GM19023 (cell line): Measurements from ENCODE around the gene SRCAP.
A peak's percentile ranks its signal among the peaks of the same experiment; 100 is the strongest.

Experiments used
- ATAC-seq: cut with Tn5 transposase; IDR thresholded peaks from one replicate; pipeline ENCODE4 v1.9.1; 2021; ENCODE audit warnings: mild to moderate bottlenecking, moderate library complexity; ENCODE audit not compliant: unreplicated experiment

SRCAP gene

DNA sequence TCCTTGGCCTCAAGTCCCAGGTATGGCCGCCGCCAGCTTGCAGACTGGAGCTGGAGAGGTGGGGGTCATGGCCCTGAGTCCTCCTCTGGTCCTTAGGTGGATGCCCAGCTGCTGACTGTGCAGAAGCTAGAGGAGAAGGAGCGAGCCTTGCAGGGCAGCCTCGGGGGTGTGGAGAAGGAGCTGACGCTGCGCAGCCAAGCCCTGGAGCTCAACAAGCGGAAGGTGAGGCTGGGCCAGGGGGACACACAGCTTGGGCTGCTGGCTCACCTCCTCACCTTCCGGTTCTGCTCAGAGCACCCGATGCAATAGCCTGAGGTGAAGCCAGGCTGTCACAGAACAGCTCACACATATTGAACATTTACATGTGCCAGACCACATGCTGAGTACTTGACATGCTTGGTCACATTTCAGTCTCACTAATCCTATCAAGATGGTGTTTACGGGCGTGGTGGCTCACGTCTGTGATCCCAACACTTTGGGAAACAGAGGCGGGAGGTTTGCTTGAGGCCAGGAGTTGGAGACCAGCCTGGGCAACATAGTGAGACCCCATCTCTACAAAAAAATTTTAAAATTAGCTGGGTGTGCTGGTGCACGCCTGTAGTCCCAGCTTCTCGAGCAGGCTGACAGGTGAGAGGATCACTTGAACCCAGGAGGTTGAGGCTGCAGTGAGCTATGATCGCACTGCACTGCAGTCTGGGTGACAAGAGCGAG, 70.6 kb downstream of the SRCAP start:
- ATAC-seq: no peak

DNA sequence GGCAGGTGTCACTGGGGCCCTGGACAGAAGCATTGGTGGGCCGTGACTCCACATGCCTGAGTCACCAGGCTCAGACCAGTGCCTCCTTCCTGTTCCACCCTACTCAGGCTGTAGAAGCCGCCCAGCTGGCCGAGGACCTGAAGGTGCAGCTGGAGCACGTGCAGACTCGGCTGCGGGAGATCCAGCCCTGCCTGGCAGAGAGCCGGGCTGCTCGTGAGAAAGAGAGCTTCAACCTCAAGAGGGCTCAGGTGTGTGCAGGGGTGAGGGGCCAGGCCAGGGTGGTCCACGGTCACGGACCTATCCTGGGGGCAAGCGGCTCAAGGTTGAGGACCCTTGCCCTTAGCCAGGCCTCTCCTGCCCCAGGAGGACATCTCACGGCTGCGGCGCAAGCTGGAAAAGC, 72.8 kb downstream of the SRCAP start:
- ATAC-seq: no peak

DNA sequence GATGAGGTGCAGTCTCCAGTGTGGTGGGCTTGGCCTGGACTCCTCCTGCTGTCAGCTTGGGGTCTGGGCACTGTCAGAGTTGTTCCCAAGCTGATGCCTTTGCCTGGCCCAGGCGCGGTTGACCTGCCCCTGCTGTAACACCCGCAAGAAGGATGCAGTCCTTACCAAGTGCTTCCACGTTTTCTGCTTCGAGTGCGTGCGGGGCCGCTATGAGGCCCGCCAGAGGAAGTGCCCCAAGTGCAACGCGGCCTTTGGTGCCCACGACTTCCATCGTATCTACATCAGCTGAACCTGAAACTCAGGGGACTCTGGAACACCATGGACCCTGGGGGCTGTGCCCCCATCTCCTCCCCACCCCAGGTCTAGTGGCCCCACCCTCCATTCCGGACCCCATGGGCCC, 74.9 kb downstream of the SRCAP start:
- no peak for ATAC-seq

DNA sequence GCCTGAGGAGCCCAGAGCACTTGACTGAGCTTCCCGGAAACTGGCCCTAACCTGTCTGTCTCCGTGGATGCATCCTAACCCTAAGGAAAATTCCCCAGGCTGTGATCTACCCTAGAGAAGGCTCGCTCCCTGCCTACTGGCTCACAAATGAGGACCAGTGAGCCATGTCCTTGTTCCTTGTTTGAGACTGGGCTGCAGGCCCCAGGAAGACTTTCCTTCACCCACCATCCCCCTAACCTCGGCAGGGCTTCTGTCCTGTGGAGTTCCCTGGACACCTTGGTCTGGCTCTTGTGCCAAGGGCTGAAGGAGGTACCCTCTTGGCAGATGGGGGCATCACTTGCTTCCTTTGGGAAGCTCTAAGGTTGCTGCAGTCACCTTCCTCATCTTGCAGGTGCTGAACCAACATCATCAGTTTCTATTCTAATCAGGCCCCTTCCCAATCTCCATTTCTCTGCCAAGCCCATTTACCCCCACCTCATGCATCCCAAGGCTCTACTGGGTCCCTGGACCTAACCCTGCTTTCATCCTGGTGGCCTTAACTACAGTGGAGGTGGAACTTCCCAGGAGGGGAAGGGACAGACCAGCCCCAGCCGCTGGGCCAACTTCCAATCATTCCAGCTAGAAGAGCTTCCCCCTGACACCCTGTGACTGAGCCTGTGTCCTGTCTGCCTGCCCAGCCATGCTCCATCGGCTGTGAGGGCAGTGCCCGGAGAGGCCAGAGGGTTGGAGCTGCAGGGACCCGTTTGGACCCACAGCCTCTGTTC, 75.6 kb downstream of the SRCAP start:
- no peak for ATAC-seq

DNA sequence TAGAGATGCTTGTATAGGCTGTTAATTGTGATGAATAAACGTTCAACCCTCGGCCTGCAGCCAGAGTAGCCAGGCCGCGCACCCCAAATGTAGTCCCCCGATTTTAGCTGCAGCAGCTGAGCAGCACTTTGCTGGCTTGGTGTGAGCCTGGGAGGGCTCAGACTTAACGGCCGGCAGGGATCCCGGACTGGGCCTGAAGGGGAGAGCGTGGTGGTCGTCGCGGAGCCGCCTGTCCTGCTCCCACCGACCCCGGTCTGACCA, 76.1 kb downstream of the SRCAP start:
- no peak for ATAC-seq

DNA sequence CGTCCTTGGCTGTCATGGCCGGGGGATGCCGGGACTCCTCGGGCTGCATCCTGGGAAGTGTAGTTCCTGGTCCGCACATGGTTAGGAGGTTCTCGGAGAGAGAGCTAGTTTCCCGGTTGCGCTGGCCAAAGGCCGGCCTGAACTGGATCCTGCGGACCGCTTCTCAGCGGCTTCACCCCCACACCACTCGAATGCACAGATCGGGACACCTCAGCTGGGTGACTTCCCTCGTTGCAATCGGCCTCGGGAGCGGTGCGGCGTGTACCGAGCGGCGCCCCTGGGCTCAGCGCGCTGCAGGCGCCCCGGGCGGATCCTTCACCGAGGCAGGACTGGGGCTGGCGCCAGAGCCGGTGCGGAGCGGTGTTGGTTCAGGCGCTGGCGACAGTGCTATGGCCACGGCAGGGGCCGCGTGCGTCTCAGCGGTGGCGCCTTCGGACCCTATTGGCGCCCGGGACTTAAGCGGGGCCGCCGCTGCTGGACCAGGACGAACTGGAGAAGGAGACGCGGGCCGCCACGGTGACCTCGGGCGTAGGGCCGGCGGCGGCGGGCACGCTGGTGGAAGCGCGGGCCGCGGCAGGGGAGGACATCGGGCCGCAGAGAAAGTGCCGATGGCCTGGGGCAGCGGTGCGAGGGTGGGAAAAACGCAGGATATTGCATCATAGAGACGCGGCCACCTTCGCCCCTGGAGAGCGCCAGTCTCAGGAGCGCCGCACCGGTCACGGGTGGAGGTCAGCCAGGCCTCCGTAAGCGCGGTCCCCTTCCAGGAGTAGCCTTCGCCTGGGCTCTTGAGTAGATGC, 76.6 kb downstream of the SRCAP start:
- ATAC-seq: peak; percentile 56

DNA sequence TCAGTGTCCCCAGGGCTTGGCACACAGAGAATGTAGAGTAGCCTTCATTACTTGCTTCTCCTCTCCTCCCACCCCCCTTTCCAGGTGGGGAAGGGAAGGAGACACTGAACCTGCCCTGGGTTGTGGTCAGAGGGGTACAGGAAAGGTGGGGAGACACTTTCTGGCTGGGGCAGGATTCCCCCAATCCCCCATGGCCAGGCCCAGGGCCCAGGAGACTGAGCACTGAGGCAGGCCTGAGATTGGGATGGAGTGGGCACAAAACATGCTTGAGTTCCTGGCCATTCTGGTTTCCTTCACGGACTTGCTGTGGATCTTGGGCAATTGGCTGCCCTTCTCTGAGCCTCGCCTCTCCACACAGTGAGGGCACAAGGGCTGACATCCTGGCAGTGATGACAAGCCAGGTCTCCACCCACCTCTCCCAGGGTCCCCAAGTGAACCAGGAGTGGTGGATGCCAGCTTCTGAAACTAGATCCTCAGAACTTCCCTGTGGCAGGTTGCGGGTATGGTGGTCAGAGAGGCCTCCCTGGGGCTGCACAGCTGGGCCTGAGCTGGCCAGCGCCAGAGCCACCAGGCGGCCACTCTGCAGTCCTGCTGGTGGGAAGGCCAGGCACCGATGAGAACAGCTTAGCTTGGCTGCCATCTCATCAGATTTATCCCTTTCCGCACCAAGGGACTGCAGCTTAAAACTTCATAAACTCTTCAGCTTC, 78.8 kb downstream of the SRCAP start:
- ATAC-seq: no peak

DNA sequence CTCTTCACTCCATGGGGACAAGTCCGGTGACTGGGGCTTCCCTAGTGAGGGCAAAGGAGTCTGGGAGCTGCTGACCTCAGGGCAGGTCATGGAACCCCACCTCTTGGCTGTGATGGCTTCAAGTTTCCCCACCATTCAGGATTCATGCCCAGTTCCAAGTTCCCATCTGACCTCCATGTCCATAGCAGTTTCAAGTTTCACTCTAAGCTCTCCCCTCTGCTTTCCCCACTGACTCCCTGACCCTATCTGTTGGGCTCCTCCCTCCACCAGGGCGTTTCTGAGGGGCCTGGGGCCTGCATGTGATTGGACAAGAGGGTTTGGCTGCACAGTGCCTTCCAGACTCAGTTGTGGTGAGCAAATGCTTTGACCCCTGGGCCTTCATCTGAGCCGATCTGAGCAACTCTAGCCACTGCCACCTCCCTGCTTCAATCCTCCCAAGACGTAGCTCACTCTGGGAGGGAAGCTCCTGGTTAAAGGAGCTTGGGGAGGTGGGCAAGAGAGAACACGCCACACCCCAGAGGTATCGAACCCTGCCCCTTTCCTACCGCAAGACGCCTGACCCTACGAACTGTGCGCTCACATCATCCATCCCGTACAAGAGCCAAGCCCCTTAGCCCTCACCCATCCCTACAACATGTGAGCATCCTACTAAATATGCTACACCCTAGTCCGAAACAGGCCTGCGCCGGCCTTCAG, 79.7 kb downstream of the SRCAP start:
- ATAC-seq: no peak

DNA sequence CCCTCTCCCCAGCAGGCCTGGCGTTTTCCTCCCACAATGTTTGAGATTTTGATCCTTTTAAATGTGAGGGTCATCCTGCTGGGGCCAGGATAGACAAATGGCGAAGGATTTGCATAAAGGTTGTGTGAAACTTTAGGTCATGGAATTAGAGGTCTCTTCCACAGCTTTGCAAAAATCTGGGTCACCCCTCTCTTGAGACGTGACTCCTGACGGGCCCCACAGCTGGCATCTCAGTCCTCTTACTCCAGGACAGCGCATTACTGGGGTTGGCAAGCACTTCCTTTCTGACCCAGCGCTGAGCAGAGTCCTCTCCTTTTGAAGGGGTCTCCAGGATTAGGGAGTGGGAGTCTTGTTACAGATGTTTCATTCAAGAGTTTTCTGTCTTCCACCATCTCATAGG, 80.6 kb downstream of the SRCAP start:
- no peak for ATAC-seq

DNA sequence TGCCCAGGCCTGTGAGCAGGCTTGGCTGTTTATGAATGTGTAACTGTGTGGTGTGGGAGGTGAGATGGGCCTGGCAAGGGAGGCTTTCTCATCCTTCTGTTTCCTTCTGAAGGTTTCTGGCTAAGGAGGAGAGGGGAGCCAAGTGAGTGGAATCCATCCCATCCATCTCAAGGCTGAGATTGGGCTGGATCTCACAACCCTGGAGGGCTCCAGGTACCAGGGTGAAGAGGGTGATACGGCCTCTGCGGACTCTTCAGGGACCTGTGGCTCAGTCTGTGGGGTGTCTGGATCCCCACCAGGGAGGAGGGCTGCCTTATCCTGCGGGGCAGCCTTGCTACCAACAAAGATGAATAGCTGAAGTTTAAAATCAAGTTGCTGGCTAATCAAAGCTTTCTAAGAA, 81.0 kb downstream of the SRCAP start:
- ATAC-seq: no peak

DNA sequence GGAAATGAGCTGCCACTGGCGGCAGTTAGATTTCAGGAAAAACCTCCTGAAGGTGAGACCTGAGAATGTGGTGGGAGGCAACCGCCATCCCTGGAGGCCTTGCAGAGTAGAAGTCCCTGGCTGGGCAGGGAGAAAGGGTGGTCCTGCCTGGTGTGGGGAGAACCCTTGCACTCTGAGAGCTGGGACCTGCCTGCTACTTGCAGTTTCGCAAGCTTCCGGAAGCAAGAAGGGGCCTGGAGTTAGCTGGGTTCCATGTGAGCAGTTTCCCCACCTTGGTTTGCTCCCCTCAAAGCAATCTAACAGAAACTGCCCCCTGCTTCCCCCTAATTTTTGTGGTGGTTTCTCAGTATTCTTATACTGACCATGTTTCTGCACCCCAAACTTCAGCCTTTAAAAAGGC, 81.6 kb downstream of the SRCAP start:
- ATAC-seq: no peak

DNA sequence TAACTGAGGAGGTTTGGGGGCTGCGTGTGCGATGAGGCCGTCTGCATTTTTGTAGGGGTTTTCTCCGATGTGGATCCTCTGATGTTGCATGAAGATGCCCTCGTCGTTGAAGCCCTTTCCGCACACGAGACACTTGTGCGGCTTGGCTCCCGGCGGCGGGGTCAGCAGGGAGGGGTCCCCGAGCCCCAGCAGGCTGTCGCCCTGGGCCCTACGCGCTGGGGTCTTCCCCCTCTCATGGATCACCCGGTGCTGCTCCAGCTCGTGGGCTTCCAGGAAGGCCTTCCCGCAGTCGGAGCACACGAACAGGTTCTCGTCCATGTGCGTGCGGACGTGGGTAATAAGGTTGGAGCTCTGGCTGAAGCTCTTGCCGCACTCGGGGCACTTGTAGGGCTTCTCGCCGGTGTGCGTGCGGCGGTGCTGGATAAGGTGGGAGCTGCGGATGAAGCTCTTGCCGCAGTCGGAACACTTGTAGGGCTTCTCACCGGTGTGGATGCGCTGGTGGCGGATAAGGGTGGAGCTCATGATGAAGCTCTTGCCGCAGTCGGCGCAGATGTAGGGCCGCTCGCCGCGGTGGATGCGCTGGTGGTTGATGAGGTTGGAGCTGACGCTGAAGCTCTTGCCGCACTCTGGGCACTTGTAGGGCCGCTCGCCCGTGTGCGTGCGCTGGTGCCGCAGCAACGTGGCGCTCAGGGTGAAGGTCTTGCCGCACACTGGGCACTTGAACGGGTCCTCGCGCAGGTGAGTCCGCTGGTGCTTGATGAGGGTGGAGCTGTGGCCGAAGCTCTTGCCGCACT, 83.7 kb downstream of the SRCAP start:
- no peak for ATAC-seq

DNA sequence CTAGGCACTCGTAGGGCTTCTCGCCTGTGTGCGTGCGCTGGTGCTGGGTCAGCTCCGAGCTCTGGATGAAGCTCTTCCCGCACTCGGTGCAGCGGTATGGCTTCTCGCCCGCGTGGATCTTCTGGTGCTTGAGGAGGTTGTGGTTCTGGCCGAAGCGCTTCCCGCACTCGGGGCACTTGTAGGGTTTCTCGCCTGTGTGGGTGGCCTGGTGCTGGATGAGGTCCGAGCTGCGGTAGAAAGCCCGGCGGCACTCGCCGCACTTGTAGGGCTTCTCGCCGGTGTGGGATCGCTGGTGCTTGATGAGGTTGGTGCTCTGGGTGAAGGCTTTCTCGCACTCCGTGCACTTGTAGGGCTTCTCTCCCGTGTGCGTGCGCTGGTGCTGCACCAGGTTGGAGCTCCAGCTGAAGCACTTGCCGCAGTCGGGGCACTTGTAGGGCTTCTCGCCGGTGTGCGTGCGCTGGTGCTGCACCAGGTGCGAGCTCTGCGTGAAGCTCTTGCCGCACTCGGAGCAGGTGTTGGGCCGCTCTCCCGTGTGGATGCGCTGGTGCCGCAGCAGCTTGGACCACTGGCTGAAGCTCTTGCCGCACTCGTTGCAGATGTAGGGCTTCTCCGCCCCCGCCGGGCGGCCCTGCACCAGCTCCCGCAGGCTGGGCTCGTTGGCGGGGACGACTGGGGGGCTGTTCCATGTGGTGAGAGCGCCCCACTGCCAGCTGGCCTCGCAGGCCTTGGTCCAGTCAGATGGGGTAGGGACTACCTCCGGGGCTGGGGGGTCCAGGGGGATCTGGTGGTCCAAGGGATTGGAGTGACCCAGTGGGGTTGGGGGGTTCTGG, 84.5 kb downstream of the SRCAP start:
- no peak for ATAC-seq

DNA sequence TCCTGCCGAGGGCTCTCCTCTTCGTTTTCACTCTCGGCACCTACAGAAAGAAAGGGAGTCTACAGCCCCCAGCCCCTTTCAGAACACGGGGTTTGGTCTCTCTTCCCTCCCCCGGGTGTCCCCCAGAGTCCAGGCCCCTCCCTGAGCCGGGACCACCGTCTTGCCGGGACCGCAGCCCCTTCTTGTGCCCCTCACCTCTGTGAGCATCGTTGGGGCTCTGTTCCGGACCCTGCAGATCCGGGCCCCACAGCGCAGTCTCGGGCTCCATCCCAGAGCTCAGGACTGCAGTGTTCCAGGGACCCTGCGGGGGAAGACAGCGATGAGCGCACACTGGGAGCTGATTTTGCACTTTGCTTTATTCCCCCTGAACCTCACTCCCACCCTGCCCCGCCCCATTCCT, 85.2 kb downstream of the SRCAP start:
- no peak for ATAC-seq

DNA sequence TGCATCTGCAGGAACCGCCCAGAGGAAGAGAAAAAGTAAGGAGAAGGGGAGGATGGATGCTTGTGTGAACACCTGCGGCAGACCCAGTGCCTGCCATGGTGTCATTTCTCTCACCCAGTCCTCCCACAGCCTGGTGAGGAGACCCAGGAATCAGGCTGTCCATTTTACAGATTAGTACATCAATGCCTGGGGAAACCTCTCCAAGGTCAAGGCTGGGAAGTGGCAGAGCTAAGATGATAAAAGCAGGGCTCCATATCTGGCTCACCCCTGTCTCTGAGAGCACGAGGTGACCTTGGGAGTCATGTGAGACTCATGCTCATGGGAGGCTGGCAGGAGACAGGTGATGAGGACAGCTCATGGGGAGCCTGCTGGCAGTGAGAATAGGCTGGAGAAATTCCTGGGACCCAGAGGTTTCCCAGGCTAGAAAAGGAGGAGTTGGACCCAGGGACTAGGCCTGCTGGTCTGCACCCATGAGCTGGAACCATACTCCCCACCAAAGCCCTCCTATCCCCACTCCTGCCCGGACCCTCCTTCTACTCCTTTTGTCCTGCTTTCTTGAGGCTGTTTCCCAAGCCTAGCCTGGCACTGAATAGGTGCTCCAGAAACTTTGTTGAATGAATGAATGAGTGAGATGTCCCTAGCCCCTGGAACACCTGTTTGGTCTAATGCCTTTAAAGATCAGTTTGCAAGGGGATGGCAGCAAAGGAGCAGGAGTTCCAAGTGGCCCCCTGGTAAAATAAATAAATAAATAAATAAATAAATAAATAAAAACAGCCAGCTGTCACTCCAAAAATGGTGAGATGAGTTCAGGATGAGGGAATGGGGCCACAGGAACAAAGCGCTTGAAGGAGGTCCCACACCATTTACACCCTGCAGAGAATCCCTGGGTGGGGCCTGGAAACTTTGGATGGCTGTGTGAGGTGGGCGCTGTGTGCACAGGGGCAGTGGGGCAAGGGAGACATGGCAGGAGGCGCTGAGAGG, 86.4 kb downstream of the SRCAP start:
- ATAC-seq: no peak

DNA sequence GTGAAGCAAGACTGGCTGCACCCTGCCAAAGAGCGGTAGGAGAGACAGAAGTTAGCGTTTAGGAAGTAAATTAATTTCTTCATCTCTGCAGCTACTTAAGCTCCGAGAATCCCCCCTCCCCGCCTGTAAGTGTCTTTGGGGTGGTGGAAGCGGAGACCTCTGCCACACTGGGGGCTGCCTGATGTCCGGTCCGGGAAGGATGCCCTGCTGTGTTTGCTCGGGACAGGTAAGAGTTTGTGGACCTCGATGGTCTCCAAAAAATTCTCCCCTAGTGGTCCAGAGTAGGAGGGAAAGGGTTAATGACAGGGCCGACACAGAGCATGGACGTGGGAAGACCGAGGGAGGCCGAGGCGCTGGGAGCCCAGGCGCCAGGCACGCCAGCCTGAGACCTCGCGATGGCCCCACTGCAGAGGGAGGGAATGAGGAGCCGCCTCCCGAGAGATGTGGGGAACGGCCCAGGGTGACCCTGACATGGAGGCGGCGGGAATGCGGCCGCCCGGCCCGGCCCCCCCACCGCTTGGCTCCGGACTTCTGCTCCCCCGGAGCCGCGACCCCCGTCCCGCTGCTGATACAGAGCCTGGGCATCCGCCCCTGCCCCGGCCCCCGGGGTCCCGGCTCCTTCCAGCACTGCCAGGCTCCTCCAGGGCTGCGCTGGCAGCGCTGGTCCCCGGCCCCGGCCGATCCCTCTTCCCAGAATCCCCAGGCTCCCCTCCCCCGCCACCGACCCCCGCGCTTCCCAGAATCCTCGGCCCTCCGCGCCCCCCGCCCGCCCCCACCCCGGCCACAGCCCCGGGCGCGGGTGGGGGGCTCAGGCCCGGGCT, 87.4 kb downstream of the SRCAP start:
- ATAC-seq: no peak

DNA sequence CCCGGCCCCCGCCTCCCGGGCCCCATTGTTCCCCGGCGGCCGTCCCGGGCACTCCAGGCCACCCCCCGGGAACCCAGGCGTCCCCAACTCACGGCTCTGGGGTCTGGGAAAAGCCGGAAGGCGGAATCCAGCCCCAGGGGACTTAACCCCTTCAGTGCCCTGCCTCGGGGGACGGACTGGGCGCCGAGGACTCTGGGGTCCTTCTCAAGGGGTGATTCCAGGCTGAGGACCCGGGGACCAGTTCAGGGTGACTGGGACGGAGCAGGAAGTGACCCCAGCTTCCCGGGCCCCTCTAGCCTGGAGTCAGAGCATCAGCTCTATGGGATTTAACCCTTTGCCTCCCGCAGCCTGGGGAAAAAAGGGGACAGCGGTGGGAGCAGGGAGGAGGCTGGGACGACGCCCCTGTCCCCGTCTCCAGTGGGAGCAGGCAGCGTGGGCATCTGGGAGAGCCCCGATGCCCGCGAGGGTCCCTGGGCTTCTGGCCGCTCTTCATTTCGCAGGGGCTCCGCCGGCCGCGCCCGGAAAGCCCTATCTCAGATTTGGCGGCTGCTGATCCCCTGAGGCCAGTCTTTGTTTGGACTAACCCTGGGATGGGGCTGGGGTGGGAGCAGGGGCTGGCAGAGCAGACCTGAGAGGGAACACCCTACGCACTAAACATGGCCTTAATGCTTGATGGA, 88.1 kb downstream of the SRCAP start, which contains the start of gene ZNF629:
Gene ZNF629 (minus strand): TSS at position 270 of the 677 bp plus-strand sequence. CDS start 2,723 bp downstream, outside the sequence.
- ATAC-seq: no peak
